Airway epithelial cell (primary cell): Measurements from ENCODE around the gene PWWP3B. TPM values are rescaled to one million over a fixed set of nuclear protein-coding genes. Genes with fewer than 3 reads are reported as not detected.

Experiments
- total RNA-seq: library from RNA; depleted of rRNA; stranded (reverse); fragments of >200 nt; gene quantifications from 2 replicates; pipeline ENCODE4 v1.2.3, GENCODE V29; 2015

The PWWP3B gene
- 0.65 and 0.99 TPM in 2 replicates for total RNA-seq

GRCh38 chrX:106168107-106168506 is at the start of gene PWWP3B:
TSS of gene PWWP3B (plus strand) at chrX:106168305. CDS start at chrX:106205433, 37,128 bp downstream.

Other genes with a start within 250 kb of the PWWP3B start
- gene SERPINA7, start 129.6 kb upstream of the PWWP3B start, total RNA-seq, result not detected in 2 replicates